ENCODE measurements around the gene UVSSA.

DNA sequence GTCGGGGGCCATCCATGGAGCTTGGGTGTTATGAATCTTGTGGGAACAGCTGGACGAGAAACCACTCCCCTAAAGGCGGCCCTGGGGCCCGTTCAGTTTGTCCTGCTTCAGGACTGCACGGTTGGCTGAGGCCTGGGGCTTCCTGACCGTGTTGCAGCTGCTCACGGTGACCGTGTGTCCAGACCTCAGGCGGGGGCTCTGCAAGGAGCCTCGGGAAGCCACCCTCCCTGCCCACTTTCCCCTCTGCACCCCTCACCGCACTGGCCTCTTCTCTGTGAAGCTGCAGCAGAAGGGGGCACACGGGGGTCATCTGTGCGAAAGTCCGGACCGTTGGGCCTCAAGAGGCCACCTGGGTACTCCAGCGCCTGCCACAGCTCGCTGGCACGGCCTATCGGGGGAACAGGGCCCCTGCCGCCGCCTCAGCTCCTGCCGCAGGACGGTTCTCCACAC is 29.4 kb downstream of the UVSSA start:
- no peak for TF ChIP-seq MYBL2 (CRISPR knock-in tag; IDR thresholded peaks at IDR 0.05)
- no peak for TF ChIP-seq ZNF416 (CRISPR knock-in tag; IDR thresholded peaks at IDR 0.05)
- TF ChIP-seq, protein P1, sequence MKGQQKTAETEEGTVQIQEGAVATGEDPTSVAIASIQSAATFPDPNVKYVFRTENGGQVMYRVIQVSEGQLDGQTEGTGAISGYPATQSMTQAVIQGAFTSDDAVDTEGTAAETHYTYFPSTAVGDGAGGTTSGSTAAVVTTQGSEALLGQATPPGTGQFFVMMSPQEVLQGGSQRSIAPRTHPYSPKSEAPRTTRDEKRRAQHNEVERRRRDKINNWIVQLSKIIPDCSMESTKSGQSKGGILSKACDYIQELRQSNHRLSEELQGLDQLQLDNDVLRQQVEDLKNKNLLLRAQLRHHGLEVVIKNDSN (CRISPR knock-in tag; IDR thresholded peaks at IDR 0.05): no peak
- TF ChIP-seq, protein P2, sequence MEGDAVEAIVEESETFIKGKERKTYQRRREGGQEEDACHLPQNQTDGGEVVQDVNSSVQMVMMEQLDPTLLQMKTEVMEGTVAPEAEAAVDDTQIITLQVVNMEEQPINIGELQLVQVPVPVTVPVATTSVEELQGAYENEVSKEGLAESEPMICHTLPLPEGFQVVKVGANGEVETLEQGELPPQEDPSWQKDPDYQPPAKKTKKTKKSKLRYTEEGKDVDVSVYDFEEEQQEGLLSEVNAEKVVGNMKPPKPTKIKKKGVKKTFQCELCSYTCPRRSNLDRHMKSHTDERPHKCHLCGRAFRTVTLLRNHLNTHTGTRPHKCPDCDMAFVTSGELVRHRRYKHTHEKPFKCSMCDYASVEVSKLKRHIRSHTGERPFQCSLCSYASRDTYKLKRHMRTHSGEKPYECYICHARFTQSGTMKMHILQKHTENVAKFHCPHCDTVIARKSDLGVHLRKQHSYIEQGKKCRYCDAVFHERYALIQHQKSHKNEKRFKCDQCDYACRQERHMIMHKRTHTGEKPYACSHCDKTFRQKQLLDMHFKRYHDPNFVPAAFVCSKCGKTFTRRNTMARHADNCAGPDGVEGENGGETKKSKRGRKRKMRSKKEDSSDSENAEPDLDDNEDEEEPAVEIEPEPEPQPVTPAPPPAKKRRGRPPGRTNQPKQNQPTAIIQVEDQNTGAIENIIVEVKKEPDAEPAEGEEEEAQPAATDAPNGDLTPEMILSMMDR (IDR thresholded peaks at IDR 0.05): no peak
- TF ChIP-seq, protein P3, sequence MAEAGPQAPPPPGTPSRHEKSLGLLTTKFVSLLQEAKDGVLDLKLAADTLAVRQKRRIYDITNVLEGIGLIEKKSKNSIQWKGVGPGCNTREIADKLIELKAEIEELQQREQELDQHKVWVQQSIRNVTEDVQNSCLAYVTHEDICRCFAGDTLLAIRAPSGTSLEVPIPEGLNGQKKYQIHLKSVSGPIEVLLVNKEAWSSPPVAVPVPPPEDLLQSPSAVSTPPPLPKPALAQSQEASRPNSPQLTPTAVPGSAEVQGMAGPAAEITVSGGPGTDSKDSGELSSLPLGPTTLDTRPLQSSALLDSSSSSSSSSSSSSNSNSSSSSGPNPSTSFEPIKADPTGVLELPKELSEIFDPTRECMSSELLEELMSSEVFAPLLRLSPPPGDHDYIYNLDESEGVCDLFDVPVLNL (CRISPR knock-in tag; IDR thresholded peaks at IDR 0.05; ENCODE audit: borderline replicate concordance, low read depth): no peak
- TF ChIP-seq, protein P4, sequence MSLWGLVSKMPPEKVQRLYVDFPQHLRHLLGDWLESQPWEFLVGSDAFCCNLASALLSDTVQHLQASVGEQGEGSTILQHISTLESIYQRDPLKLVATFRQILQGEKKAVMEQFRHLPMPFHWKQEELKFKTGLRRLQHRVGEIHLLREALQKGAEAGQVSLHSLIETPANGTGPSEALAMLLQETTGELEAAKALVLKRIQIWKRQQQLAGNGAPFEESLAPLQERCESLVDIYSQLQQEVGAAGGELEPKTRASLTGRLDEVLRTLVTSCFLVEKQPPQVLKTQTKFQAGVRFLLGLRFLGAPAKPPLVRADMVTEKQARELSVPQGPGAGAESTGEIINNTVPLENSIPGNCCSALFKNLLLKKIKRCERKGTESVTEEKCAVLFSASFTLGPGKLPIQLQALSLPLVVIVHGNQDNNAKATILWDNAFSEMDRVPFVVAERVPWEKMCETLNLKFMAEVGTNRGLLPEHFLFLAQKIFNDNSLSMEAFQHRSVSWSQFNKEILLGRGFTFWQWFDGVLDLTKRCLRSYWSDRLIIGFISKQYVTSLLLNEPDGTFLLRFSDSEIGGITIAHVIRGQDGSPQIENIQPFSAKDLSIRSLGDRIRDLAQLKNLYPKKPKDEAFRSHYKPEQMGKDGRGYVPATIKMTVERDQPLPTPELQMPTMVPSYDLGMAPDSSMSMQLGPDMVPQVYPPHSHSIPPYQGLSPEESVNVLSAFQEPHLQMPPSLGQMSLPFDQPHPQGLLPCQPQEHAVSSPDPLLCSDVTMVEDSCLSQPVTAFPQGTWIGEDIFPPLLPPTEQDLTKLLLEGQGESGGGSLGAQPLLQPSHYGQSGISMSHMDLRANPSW (CRISPR knock-in tag; conservative IDR thresholded peaks at IDR 0.05; ENCODE audit: low read depth): no peak
- TF ChIP-seq, protein P5, sequence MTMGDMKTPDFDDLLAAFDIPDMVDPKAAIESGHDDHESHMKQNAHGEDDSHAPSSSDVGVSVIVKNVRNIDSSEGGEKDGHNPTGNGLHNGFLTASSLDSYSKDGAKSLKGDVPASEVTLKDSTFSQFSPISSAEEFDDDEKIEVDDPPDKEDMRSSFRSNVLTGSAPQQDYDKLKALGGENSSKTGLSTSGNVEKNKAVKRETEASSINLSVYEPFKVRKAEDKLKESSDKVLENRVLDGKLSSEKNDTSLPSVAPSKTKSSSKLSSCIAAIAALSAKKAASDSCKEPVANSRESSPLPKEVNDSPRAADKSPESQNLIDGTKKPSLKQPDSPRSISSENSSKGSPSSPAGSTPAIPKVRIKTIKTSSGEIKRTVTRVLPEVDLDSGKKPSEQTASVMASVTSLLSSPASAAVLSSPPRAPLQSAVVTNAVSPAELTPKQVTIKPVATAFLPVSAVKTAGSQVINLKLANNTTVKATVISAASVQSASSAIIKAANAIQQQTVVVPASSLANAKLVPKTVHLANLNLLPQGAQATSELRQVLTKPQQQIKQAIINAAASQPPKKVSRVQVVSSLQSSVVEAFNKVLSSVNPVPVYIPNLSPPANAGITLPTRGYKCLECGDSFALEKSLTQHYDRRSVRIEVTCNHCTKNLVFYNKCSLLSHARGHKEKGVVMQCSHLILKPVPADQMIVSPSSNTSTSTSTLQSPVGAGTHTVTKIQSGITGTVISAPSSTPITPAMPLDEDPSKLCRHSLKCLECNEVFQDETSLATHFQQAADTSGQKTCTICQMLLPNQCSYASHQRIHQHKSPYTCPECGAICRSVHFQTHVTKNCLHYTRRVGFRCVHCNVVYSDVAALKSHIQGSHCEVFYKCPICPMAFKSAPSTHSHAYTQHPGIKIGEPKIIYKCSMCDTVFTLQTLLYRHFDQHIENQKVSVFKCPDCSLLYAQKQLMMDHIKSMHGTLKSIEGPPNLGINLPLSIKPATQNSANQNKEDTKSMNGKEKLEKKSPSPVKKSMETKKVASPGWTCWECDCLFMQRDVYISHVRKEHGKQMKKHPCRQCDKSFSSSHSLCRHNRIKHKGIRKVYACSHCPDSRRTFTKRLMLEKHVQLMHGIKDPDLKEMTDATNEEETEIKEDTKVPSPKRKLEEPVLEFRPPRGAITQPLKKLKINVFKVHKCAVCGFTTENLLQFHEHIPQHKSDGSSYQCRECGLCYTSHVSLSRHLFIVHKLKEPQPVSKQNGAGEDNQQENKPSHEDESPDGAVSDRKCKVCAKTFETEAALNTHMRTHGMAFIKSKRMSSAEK (CRISPR knock-in tag; IDR thresholded peaks at IDR 0.05; ENCODE audit: borderline replicate concordance): no peak
- TF ChIP-seq TCF7 (CRISPR knock-in tag; IDR thresholded peaks at IDR 0.05; ENCODE audit: low read depth): no peak
- TF ChIP-seq, protein P6, sequence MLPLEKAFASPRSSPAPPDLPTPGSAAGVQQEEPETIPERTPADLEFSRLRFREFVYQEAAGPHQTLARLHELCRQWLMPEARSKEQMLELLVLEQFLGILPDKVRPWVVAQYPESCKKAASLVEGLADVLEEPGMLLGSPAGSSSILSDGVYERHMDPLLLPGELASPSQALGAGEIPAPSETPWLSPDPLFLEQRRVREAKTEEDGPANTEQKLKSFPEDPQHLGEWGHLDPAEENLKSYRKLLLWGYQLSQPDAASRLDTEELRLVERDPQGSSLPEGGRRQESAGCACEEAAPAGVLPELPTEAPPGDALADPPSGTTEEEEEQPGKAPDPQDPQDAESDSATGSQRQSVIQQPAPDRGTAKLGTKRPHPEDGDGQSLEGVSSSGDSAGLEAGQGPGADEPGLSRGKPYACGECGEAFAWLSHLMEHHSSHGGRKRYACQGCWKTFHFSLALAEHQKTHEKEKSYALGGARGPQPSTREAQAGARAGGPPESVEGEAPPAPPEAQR (CRISPR knock-in tag; IDR thresholded peaks at IDR 0.05): no peak
- no peak for TF ChIP-seq NR1H2 (CRISPR knock-in tag; IDR thresholded peaks at IDR 0.05)
- TF ChIP-seq, protein P7, sequence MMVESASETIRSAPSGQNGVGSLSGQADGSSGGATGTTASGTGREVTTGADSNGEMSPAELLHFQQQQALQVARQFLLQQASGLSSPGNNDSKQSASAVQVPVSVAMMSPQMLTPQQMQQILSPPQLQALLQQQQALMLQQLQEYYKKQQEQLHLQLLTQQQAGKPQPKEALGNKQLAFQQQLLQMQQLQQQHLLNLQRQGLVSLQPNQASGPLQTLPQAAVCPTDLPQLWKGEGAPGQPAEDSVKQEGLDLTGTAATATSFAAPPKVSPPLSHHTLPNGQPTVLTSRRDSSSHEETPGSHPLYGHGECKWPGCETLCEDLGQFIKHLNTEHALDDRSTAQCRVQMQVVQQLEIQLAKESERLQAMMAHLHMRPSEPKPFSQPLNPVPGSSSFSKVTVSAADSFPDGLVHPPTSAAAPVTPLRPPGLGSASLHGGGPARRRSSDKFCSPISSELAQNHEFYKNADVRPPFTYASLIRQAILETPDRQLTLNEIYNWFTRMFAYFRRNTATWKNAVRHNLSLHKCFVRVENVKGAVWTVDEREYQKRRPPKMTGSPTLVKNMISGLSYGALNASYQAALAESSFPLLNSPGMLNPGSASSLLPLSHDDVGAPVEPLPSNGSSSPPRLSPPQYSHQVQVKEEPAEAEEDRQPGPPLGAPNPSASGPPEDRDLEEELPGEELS (CRISPR knock-in tag; IDR thresholded peaks at IDR 0.05): no peak
